Measurements from ENCODE around the gene RNF167. TPM values are rescaled to one million over a fixed set of nuclear protein-coding genes. Genes with fewer than 3 reads are reported as not detected.

Gene RNF167
- polyA plus RNA-seq, 1 donor from 2014 or later = 27.3 TPM

DNA sequence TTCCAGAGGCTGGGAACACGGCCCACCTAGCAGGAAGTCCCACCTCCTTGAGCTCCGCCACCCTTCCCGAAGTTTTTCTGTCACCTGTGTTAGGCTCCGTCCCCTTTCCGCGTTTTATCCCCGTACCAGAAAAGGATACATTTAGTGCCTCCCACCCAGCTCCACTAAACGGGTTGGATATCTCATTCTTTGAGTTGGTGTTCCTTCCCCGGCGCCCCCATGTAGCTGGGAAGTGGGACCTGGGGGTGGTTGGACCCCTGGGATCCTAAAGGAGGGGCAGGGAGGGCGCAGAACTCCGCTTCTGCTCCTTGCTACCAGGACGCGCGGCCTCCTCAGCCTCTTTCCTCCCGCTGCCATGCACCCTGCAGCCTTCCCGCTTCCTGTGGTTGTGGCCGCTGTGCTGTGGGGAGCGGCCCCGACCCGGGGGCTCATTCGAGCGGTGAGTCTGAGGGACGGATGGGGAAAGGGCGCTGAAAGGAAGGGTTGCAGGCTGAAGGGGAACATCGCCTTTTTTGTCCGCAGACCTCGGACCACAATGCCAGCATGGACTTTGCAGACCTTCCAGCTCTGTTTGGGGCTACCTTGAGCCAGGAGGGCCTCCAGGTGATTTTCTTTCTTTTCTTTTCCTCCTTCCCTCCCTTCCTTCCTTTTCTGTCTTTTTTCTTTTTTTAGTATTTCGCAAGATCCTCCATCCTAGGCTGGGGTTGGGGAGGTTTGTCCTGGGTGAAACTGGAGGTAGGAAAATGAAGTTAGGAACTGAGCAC is 669 bp downstream of the RNF167 start:
- Mint-ChIP-seq H3K27me3 (no peaks in the 10 kb centered on the region), H3K4me3 (peak overlapping the region; percentile 93 to 98 (median 96)), H3K36me3 (peaks cover 5% of the 10 kb centered on the region), H3K9me3 (no peaks in the 10 kb centered on the region), H3K4me1 (peaks cover 34 to 58% (median 40%) of the 10 kb centered on the region in 3 donors), H3K27ac (peak overlapping the region; percentile 86 to 98 (median 95))

DNA sequence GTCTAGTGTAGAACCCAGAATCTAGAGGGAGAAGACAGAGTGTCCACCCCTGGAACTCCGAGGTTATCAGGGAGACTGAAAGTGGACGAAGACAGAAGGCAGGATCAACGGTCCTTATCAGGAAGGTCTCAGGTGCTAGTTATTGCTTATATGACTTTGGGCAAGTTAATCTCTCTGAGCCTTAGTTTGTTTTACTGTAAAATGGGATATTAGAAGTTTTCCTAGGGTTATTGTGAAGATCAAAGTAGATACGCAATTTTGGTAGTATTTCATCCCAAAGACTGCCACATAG is 1.2 kb downstream of the RNF167 start:
- peak overlapping the region; percentile 86 to 95 (median 91) for H3K27ac Mint-ChIP-seq
- H3K4me1 Mint-ChIP-seq = peaks cover 37 to 59% (median 43%) of the 10 kb centered on the region in 3 donors
- peaks cover 5% of the 10 kb centered on the region for H3K36me3 Mint-ChIP-seq
- H3K27me3 Mint-ChIP-seq = no peaks in the 10 kb centered on the region
- H3K4me3 Mint-ChIP-seq = peak overlapping the region; percentile 93 to 98 (median 96)
- H3K9me3 Mint-ChIP-seq = no peaks in the 10 kb centered on the region

DNA sequence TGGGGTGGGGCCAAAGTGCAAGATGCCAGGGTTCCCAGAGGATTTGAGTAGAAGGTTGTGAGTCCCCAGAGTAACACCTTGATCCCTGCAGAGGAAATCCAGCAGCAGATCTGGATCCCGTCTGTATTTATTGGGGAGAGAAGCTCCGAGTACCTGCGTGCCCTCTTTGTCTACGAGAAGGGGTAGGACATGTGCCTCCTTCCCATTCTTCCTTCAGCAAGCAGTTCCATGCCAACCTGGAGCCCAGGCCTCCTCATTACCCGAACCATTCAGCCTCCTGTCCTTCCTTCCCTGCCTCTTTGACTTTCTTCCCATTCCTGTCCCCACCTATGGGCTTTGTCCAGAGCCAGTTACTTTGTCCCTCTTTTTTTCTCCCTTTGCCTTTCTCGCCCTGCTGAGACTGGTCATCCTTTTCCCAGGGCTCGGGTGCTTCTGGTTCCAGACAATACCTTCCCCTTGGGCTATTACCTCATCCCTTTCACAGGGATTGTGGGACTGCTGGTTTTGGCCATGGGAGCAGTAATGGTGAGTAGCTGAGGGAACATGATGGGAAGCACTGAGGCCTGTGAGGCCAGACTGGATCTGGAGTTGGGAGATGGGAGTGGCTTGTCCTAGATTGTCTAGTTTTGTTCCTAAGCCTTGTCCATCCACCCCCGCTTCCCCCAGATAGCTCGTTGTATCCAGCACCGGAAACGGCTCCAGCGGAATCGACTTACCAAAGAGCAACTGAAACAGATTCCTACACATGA is 2.9 kb downstream of the RNF167 start:
- Mint-ChIP-seq H3K9me3 (no peaks in the 10 kb centered on the region), H3K4me1 (peaks cover 42 to 65% (median 45%) of the 10 kb centered on the region in 3 donors), H3K27me3 (no peaks in the 10 kb centered on the region), H3K4me3 (peak overlapping the region; percentile 44 to 97 (median 93)), H3K36me3 (peaks cover 6% of the 10 kb centered on the region), H3K27ac (peak overlapping the region in 1 of 3 donors; percentile 55)

DNA sequence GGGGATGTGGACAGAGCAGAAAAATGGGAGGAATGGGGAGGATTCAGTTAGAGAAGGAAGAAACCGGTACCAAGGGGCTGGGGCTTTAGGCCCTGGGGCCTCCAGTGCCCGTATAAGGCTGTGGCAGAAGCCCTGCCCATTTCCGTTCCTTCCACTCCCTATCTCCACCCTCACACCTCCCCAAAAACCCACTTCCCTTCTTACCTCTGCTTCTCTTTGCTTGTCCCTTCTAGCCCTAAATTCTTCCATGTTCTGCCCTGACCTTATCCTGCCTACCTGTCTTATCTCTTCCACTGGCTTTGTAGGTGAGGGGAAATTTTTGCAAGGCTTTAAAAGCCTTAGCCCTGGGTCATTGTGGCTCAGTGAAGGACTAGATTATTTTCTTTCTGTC is 4.1 kb downstream of the RNF167 start:
- Mint-ChIP-seq H3K4me1 (peaks cover 42 to 56% (median 42%) of the 10 kb centered on the region in 3 donors), H3K27ac (peak overlapping the region; percentile 16 to 97 (median 90)), H3K27me3 (no peaks in the 10 kb centered on the region), H3K4me3 (peak overlapping the region; percentile 79 to 94 (median 92)), H3K36me3 (peaks cover 5% of the 10 kb centered on the region), H3K9me3 (no peaks in the 10 kb centered on the region)

DNA sequence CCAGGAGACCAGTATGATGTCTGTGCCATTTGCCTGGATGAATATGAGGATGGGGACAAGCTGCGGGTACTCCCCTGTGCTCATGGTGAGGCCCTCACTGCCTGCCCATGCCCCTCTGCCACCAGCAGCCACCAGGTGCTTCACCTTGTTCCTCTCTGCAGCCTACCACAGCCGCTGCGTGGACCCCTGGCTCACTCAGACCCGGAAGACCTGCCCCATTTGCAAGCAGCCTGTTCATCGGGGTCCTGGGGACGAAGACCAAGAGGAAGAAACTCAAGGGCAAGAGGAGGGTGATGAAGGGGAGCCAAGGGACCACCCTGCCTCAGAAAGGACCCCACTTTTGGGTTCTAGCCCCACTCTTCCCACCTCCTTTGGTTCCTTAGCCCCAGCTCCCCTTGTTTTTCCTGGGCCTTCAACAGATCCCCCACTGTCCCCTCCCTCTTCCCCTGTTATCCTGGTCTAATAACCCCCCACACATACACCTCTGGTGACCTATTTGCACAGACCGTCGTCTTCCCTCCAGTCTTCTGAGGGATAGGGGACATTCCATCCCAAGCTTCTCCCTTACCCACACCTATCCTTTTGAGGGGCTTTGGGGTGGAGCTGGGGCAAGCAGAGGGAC is 4.6 kb downstream of the RNF167 start:
- Mint-ChIP-seq H3K9me3 (no peaks in the 10 kb centered on the region), H3K27me3 (no peaks in the 10 kb centered on the region), H3K36me3 (peaks cover 5% of the 10 kb centered on the region), H3K27ac (peak overlapping the region; percentile 16 to 97 (median 90)), H3K4me3 (peak overlapping the region; percentile 79 to 97 (median 94)), H3K4me1 (peaks cover 41 to 54% (median 42%) of the 10 kb centered on the region in 3 donors)

DNA sequence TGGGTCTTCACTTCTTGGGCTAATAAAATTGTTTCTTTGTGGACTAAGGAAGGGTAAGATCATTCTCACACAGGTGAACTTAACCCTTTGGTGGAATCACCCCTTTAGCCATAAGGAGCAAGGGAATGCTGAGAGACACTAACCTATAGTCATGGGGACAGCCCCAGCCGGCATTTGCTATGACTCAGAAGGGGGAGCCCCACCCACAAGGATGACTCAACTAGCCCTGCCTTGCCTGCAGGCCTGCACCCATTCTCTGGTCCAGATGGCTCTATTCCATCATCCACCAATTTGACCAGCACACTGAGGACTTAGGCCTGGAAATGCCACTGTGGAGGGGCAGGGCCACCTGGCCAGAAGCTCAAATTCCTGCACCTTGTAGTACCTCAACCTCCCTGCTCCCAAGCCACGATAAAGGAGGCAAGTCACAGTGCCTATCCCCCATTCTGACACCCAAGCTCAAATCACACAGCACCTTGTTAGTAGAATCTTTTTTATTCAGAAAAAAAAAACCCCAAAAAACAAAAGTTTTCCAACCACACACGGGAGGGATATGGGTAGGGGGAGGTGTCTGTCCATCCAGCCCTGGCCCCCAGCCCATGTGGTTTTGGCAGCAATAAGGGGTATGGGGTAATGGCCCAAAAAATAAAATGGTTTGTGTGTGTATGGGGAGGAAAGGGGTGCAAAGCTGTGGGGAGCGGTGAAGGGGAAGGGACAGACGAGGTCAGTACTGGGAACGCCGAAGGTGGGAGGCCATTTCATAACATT is 5.3 kb downstream of the RNF167 start:
- peaks cover 37 to 53% (median 39%) of the 10 kb centered on the region in 3 donors for H3K4me1 Mint-ChIP-seq
- peak overlapping the region; percentile 90 to 97 (median 94) for H3K27ac Mint-ChIP-seq
- H3K27me3 Mint-ChIP-seq = no peaks in the 10 kb centered on the region
- peak overlapping the region; percentile 79 to 97 (median 94) for H3K4me3 Mint-ChIP-seq
- H3K36me3 Mint-ChIP-seq = peaks cover 5% of the 10 kb centered on the region
- H3K9me3 Mint-ChIP-seq = no peaks in the 10 kb centered on the region

DNA sequence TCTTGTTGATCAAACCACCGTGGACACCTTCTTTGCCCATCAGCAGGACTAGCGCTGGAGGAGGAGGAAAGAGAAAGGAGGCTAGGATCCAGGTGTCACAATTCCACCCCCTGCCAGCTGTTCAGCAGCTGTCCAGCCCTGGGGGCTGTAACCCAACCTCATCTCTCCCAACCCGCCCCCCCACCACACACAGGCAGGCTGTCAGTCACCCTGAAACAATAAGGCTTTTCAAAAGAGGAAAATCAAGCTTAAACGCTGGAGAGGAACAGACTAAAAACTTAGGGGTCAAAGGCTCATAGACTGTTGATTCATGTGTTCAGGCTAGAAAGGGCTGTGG is 5.8 kb downstream of the RNF167 start:
- Mint-ChIP-seq H3K36me3 (peaks cover 5% of the 10 kb centered on the region), H3K27me3 (no peaks in the 10 kb centered on the region), H3K27ac (peak overlapping the region; percentile 90 to 97 (median 93)), H3K9me3 (no peaks in the 10 kb centered on the region), H3K4me3 (peak overlapping the region; percentile 91 to 99 (median 96)), H3K4me1 (peaks cover 37 to 53% (median 41%) of the 10 kb centered on the region in 3 donors)

DNA sequence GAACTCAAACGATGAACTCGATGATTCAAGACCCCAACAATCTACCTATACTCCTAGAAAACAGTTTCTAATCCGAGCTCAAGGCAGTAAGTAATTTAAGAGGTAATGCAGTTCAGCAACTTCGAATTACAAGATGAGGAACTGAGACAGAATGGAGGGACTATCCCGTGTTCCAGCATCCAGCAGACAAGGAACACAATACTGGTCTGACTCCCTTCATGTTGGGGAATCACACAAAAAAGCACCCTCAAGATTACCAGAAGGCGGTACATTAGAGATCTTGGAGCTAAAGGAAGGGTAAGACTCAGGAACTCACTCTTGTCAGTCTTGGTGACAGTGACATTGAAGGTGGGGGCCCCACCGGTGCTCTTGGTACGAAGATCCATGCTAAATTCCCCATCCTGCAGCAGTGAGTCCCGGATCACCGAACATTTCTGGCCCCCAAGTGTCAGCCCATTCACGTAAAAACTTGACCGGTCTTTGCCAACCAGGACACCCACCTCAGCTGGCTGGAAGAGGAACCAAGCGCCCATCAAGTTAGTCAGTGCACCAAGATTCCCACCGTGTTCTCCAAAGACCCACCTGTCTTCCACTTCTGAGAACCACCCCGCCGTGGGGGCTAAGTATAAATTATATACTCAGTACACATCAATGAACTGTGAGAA is 6.4 kb downstream of the RNF167 start:
- Mint-ChIP-seq H3K4me3 (peak overlapping the region; percentile 91 to 99 (median 96)), H3K36me3 (peaks cover 5% of the 10 kb centered on the region), H3K27me3 (no peaks in the 10 kb centered on the region), H3K9me3 (no peaks in the 10 kb centered on the region), H3K4me1 (peaks cover 32 to 49% (median 37%) of the 10 kb centered on the region in 3 donors), H3K27ac (peak overlapping the region; percentile 90 to 97 (median 93))

DNA sequence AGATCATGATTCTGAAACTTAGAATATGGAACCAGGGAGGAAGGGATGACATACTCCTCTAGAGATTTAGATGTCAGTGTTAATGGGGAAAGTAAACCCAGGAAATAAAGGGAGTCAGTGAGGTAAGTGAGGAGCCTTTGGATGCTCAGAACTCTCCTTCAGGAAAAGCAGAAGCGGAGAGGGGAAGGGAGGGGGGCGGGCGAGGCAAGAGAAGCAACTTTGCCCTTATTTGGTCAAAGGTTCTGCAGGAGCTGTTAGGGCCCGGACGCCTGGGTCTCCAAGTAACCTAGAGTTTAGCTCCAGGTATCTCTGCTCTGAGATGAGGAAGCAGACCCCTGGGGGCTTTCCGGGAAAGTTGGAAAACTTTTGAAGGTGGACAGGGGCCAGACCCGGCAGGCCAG is 6.9 kb downstream of the RNF167 start:
- H3K36me3 Mint-ChIP-seq = peaks cover 3% of the 10 kb centered on the region
- H3K9me3 Mint-ChIP-seq = no peaks in the 10 kb centered on the region
- H3K27me3 Mint-ChIP-seq = no peaks in the 10 kb centered on the region
- peak overlapping the region; percentile 91 to 99 (median 96) for H3K4me3 Mint-ChIP-seq
- peaks cover 26 to 43% (median 32%) of the 10 kb centered on the region in 3 donors for H3K4me1 Mint-ChIP-seq
- peak overlapping the region; percentile 90 to 97 (median 93) for H3K27ac Mint-ChIP-seq

DNA sequence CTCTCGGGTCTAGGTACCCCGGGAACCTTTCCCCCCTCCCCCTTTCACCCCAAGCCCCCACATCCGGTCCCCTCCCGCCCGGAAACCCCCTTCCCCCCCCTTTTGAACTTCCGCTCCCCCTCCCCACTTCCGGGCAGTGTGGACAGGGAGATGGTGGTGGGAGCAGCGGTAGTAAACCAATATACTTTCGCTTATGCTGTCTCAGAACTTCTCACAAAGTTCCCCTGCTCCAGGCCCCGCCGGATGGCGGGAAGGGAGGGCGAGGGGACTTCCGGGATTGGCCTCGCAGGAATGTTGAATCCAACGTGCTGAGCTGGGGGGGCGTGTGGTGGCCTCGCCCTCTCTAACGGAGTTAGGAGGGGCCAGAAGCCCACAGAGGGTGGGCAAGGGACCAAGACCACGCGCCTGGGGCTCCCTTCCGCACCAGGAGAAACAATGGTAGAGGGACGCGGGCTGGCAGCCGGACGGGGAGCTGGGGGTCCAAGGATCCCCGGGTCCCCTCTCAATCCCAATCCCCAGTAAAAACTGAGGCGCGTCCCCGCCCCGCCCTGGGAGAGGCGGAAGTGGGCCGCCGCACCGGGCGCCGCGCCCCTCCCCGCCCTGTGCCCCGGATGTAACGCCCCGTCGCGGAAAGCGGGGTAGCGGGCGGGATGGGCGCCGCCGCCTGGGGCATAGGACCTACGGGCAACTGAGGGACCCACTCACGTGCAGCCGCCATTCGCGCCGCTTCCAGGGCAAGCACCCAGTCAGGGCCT is 7.5 kb downstream of the RNF167 start:
- Mint-ChIP-seq H3K27me3 (no peaks in the 10 kb centered on the region), H3K9me3 (no peaks in the 10 kb centered on the region), H3K27ac (peak overlapping the region; percentile 93 to 97 (median 96)), H3K4me1 (peaks cover 25 to 37% (median 32%) of the 10 kb centered on the region in 3 donors), H3K36me3 (peaks cover 3% of the 10 kb centered on the region), H3K4me3 (peak overlapping the region; percentile 91 to 99 (median 96))

DNA sequence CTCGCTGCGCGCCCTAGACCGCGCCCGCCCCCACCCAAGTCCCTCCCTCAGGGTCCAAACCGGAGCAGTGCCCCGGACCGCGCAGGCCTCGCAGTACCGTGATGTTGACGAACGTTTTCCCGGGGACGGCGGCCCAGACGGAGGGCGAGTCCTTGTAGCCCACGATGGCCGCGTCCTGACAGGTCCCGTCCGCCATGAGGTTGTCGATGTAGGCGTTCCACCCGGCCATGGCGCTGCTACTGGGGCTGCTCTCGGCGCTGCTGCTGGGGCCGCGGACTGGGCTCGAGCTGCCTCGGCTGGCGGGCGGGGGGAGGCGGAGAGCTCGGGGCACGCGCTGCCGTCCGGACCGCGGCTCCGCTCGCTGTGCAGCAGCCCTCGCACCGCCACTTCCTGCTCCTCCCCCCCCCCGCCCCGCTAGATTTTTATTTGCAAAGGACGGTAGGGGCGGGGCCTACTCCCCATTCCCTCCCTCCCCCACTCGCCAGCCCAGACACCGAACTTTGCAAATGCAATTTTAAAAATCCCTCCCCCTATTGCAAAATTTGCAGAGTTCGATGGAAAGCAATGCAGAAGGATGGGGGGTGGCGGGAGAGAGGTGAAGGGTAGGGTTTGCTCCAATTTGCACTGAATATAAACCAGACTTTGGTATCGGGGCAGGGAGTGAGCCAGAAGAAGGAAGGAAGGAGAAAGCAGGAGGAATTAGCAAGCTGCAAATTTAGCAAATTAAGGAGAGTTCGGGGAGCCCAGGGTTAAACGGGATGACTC is 8.3 kb downstream of the RNF167 start, which contains the start of gene PFN1:
Gene PFN1, minus strand, starts transcription at position 365 of the 765 bp plus-strand sequence. Its CDS starts 136 bp downstream, at position 229.
- Mint-ChIP-seq H3K27me3 (no peaks in the 10 kb centered on the region), H3K4me1 (peaks cover 25 to 30% (median 30%) of the 10 kb centered on the region in 3 donors), H3K4me3 (peak within 1 kb of the TSS; percentile 91 to 99 (median 96)), H3K27ac (peak within 1 kb of the TSS; percentile 95 to 99 (median 97)), H3K9me3 (no peaks in the 10 kb centered on the region), H3K36me3 (peaks cover 3% of the 10 kb centered on the region)

DNA sequence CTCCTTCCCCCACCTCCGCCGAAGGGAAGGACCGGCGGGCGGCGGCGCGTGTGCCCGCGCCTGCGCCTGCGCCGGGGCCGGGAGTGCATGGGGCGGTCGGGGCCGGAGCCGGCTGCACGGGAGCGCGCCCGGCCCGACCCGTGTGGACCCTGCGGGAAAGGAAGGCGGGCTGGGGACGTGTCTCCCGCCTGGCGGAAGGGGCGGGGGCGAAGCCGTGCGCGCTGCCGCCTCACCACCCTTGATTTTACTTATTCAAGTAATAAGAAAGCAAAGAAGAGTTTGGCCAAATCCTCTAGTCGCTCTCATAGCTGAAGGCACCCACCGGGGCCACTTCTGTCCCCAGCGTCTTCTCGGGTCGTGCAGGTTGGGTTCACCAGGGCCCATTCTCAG is 8.9 kb downstream of the RNF167 start:
- Mint-ChIP-seq H3K27me3 (no peaks in the 10 kb centered on the region), H3K27ac (peak overlapping the region; percentile 95 to 99 (median 97)), H3K4me3 (peak overlapping the region; percentile 91 to 98 (median 96)), H3K9me3 (no peaks in the 10 kb centered on the region), H3K36me3 (peaks cover 3% of the 10 kb centered on the region), H3K4me1 (peaks cover 23 to 29% (median 28%) of the 10 kb centered on the region in 3 donors)
